ENCODE data around the gene DTX3. TPM values are rescaled to one million over a fixed set of nuclear protein-coding genes. Genes with fewer than 3 reads are reported as not detected.

DTX3 gene
- total RNA-seq, 1 experiment from 2014 or later: 67.5 TPM

DNA sequence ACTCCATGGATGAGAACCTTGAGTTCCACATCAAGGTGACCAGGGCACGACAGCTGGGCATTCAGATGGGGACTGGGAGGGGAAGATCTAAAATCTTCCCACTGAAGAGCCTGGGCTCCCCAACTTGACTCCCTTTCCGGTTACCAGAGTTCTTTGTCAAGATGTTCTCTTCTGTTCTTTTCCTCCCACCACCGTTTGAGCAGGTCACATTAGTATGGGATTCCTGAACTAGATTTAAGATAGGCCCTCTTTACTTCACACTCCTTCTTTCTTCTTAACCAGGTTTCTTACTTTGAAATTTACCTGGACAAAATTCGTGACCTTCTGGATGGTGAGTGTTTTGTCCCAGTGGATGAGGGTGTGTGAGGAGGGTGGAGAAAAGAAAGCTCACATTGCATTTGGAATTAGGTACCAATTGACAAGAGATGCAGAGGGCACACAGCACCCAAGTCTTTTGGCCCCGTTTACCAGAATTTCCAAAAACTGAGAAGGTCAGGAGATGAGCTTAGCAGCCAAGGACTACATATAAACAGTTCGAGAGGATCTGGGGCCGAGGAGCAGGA, 40.4 kb upstream of the DTX3 start:
- Mint-ChIP-seq H3K4me1 (no peaks in the 10 kb centered on the region), H3K4me3 (no peak overlapping the region), H3K36me3 (ENCODE audit: insufficient read depth in 1 of 3, low read depth in 3 of 3) (peaks cover 19 to 37% (median 36%) of the 10 kb centered on the region in 3 experiments; a peak in 6 of 7 replicates), H3K27ac (no peak overlapping the region), H3K27me3 (ENCODE audit: low read depth) (no peaks in the 10 kb centered on the region), H3K9me3 (no peaks in the 10 kb centered on the region)
- Histone ChIP-seq H3K14ac (ENCODE audit: insufficient read depth, low read length) (no peak overlapping the region), H3K23me2 (ENCODE audit: insufficient read length, low read depth, low read length, poor library complexity, severe bottlenecking) (peaks cover 3% of the 10 kb centered on the region), H2AFZ (ENCODE audit: low read length) (no peak overlapping the region), H4K5ac (ENCODE audit: insufficient read length, low read depth, low read length) (no peak overlapping the region), H2BK15ac (ENCODE audit: low read depth, low read length) (no peak overlapping the region), H4K8ac (replicated peaks; ENCODE audit: insufficient read length, low read depth, low read length) (no peak overlapping the region), H2BK20ac (ENCODE audit: low read depth, low read length, poor library complexity, severe bottlenecking) (no peak overlapping the region), H3K18ac (ENCODE audit: insufficient read length, low read depth, low read length) (no peak overlapping the region), H3K23ac (ENCODE audit: insufficient read length, low read depth, low read length) (no peak overlapping the region), H3K4me1 (ENCODE audit: insufficient read depth, low read length) (no peaks in the 10 kb centered on the region), H3K27me3 (ENCODE audit: insufficient read depth, low read length) (no peaks in the 10 kb centered on the region), H2BK12ac (ENCODE audit: insufficient read length, low read depth, low read length) (no peak overlapping the region), H3T11ph (ENCODE audit: low read length) (no peak overlapping the region), H2BK120ac (ENCODE audit: low read depth, low read length, poor library complexity, severe bottlenecking) (no peak overlapping the region), H3K4ac (ENCODE audit: low read depth, low read length) (no peak overlapping the region), H3K79me1 (ENCODE audit: insufficient read depth, low read depth, low read length, poor library complexity, severe bottlenecking) (no peaks in the 10 kb centered on the region), H3K4me2 (ENCODE audit: insufficient read depth, insufficient read length, low read length) (no peak overlapping the region), H3K9me3 (ENCODE audit: control insufficient read depth, low read depth, low read length) (no peaks in the 10 kb centered on the region), H2BK5ac (ENCODE audit: insufficient read length, low read length) (no peak overlapping the region), H3K27ac (ENCODE audit: insufficient read length, low read depth, low read length) (no peak overlapping the region), H2AK5ac (ENCODE audit: insufficient read length, low read length) (no peak overlapping the region), H3K79me2 (ENCODE audit: insufficient read depth, low read length) (no peaks in the 10 kb centered on the region), H4K91ac (ENCODE audit: insufficient read length, low read depth, low read length) (no peak overlapping the region), H3K56ac (ENCODE audit: insufficient read length, low read depth, low read length) (no peak overlapping the region), H4K20me1 (ENCODE audit: control insufficient read depth, insufficient read depth, insufficient read length) (no peaks in the 10 kb centered on the region), H3K9ac (ENCODE audit: extremely low read depth, insufficient read length, low read length) (no peak overlapping the region)
- no CpG with 5 or more reads among the region's 7 CpGs for WGBS (ENCODE audit: extremely low coverage, insufficient read length, low lambda C conversion rate)
- no peak for DNase-seq
- TF ChIP-seq, protein P1, sequence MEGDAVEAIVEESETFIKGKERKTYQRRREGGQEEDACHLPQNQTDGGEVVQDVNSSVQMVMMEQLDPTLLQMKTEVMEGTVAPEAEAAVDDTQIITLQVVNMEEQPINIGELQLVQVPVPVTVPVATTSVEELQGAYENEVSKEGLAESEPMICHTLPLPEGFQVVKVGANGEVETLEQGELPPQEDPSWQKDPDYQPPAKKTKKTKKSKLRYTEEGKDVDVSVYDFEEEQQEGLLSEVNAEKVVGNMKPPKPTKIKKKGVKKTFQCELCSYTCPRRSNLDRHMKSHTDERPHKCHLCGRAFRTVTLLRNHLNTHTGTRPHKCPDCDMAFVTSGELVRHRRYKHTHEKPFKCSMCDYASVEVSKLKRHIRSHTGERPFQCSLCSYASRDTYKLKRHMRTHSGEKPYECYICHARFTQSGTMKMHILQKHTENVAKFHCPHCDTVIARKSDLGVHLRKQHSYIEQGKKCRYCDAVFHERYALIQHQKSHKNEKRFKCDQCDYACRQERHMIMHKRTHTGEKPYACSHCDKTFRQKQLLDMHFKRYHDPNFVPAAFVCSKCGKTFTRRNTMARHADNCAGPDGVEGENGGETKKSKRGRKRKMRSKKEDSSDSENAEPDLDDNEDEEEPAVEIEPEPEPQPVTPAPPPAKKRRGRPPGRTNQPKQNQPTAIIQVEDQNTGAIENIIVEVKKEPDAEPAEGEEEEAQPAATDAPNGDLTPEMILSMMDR (conservative IDR thresholded peaks at IDR 0.05): no peak
